ENCODE measurements around the gene PNCK.

PNCK gene

DNA sequence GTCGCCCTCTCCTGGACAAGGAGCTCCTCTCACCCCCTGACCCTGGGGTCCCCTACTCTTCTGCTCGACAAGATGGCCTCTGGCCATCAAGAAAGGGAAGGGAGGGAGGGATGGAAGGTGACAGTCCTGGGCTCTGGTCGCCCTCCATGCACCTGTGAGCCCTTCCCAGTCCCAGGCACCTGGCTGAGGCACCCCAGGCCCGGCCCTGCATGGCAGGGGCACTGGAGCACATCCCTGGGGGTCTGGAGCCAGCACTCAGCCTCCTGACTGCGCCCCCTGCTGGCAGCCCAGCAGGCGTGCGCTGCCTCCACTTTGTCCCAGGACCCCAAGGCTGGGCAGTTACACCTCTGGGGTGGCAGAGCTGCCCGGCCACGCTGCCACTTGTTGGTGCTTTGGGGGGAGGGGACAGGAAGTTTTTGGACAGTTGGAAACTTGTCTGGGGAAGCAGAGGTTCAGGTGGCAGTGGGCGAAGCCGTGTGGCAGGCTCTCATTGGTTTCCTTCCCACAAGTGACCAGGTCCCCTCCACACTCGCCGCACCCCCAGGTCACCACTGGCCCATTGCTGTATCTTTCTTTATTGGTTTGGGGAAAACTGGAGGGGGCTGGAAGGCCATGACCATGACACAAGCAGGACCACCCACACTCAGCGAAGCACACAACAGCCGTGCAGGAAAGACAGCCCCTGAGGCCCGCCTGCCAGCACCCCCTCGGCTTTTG lies 4.3 kb downstream of the PNCK start:
- no peak overlapping the region for H3K4me3 ChIP-seq (ENCODE audit: low read depth, low read length)
- TF ChIP-seq, protein P1, sequence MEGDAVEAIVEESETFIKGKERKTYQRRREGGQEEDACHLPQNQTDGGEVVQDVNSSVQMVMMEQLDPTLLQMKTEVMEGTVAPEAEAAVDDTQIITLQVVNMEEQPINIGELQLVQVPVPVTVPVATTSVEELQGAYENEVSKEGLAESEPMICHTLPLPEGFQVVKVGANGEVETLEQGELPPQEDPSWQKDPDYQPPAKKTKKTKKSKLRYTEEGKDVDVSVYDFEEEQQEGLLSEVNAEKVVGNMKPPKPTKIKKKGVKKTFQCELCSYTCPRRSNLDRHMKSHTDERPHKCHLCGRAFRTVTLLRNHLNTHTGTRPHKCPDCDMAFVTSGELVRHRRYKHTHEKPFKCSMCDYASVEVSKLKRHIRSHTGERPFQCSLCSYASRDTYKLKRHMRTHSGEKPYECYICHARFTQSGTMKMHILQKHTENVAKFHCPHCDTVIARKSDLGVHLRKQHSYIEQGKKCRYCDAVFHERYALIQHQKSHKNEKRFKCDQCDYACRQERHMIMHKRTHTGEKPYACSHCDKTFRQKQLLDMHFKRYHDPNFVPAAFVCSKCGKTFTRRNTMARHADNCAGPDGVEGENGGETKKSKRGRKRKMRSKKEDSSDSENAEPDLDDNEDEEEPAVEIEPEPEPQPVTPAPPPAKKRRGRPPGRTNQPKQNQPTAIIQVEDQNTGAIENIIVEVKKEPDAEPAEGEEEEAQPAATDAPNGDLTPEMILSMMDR (IDR thresholded peaks at IDR 0.05; ENCODE audit: borderline replicate concordance, insufficient read depth, low read depth, low read length) = peak; percentile 86

DNA sequence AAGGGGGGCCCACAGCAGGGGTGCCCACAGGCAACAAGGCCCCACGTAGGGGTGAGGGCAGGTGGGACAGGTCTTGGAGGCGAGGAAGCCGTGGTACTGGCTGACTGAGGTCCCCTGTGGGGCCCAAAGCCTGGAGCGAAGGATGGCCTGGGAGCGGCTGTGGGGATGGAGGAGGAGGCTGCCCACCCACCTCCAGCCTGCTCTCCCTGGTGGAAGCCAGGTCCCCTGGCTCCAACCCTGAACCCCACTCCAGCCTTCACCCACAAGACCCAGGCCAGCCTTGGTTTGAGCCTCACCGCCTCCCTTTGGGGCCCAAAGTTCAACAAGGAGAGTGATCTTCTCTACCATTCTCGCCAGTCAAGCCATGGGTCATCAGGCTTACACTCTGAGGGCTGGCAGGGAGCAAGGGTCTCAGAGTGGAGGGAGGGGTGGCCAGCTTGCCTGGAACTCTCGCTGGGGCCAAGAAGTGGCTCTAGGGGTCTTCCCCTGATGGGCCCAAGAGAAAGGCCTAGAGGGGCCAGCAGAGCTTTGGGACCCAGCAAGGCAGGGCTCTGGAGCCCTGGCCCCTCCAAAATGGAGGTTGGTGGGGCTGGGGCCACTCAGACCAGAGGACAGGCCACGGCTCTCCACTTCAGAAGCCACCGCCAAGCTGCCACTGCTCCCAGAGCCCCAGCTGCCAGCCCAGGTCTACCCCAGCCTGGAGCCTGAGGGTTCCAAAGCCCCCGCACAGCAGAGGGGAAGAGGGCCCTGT lies 5.0 kb downstream of the PNCK start:
- TF ChIP-seq, protein P1 (IDR thresholded peaks at IDR 0.05; ENCODE audit: borderline replicate concordance, insufficient read depth, low read depth, low read length) = no peak
- H3K4me3 ChIP-seq (ENCODE audit: low read depth, low read length) = no peak overlapping the region

DNA sequence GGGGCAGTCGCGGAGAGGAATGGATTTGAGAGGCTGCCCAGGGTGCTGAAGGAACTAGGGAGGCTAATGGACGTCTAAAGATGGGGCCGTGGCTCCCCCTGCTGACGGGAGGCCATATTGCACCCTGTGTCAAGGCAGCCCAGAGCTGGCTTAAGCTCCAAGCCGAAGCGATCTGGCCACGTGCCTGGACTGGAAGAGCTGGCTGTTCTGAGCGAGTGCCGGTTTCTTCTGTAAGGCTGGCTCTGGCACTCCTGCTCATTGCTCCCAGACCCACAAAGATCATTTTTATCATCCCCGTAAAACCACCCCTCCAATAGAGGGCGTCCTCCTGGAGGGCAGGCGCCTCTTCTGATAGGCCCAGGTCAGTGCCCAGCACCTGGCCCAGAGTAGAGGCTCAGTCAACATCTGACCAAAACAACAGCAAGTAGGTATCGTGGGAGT lies 5.6 kb downstream of the PNCK start:
- no peak overlapping the region for H3K4me3 ChIP-seq (ENCODE audit: low read depth, low read length)
- TF ChIP-seq, protein P1 (IDR thresholded peaks at IDR 0.05; ENCODE audit: borderline replicate concordance, insufficient read depth, low read depth, low read length) = peak; percentile 80

DNA sequence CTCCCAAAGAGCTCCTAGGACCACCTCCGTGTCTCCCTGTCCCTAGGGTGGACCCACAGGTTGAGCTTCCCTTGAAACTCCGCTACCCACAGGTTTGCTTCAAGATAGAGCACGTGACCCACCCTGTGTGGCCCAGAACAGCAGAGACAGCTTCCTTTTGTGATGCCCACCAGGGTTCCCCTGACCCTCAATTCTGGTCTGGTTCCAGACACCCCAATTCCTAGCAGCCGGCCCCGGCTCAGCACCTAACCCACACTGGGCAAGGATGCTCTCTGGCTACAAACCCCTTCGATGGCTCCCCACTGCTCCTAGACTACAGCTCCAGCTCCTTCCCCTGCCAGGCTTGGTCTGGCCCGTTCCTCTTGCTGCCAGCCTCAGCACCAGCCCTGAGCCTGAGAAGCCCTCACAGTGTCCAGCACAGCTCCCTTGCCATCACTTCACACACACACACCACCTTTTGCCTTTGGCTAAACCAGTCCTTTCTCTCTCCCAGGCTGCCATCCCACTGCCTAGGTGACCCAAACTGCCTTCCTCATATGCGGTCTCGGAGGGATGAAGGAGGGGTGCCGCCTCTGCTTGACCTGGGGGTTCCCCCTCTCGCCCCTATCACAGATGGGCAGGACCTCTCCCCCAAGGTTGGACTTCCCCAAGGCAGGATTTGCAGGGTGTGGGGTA lies 6.2 kb downstream of the PNCK start:
- TF ChIP-seq, protein P1 (IDR thresholded peaks at IDR 0.05; ENCODE audit: borderline replicate concordance, insufficient read depth, low read depth, low read length) = no peak
- no peak overlapping the region for H3K4me3 ChIP-seq (ENCODE audit: low read depth, low read length)

DNA sequence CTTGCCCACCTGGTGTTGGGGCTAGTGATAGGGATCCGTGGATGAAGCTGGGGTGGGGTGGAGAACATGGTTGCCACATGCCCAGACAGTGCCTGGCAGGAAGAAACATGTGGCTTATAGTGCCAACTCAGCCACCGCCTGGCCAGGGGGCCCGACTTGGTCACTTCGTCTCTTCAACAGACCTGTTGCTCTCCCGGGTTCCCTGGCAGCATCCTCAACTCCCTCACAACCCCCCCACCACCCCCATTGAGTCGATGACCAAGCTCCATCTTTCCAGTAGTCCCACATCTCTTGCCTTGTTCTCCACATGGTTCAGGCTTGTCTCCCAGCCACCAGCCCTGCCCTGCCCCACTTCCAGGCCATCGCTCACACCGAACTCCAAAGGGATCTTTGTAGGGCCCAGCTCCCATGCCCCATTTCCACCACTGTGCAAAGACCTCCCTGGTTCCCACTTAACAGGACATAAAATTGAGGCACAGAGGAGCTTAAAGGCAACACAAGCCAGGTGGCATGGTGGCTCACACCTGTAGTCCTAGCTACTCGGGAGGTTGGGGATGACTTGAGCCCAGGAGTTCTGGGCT lies 7.8 kb downstream of the PNCK start:
- H3K4me3 ChIP-seq (ENCODE audit: low read depth, low read length) = no peak overlapping the region

DNA sequence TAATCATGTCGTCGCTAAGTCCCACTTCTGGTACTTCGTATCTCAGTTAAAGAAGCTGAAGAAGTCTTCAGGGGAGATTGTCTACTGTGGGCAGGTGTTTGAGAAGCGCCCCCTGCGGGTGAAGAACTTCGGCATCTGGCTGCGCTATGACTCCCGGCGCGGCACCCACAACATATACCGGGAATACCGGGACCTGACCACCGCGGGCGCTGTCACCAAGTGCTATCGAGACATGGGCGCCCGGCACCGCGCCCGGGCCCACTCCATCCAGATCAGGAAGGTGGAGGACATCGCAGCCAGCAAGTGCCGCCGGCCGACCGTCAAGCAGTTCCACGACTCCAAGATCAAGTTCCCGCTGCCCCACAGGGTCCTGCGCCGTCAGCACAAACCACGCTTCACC lies 11.3 kb downstream of the PNCK start:
- H3K4me3 ChIP-seq (ENCODE audit: low read depth, low read length) = no peak overlapping the region
- TF ChIP-seq, protein P1 (IDR thresholded peaks at IDR 0.05; ENCODE audit: borderline replicate concordance, insufficient read depth, low read depth, low read length) = peak; percentile 56

More for the DNA sequence above, 7.8 kb downstream of the PNCK start:
- TF ChIP-seq, protein P1 (IDR thresholded peaks at IDR 0.05; ENCODE audit: borderline replicate concordance, insufficient read depth, low read depth, low read length) = no peak

Data from GM12875 (cell line).